WTC11 (cell line): Measurements from ENCODE around the gene AGPAT3.

ENCODE experiments used
- CREB1 ChIP-seq: sonication (generic); formaldehyde crosslinking; IDR thresholded peaks from 2 replicates; pipeline ENCODE4 v1.8.0; 2023; ENCODE audit warnings: mild to moderate bottlenecking, missing genetic modification reagents
- CTCF ChIP-seq: fragments of 200-600 bp; IDR thresholded peaks from 2 replicates; pipeline ENCODE4 v1.8.0; 2022; ENCODE audit warnings: antibody characterized with exemption
- ELF4 ChIP-seq: sonication (generic); formaldehyde crosslinking; IDR thresholded peaks from 2 replicates; pipeline ENCODE4 v1.8.1; 2022; ENCODE audit warnings: low read depth, mild to moderate bottlenecking, moderate library complexity, missing genetic modification reagents
- FOXJ3 ChIP-seq: sonication (generic); formaldehyde crosslinking; IDR thresholded peaks from 2 replicates; pipeline ENCODE4 v1.9.0; 2021; ENCODE audit warnings: missing genetic modification reagents, mild to moderate bottlenecking, borderline replicate concordance
- IRF1 ChIP-seq: sonication (generic); formaldehyde crosslinking; IDR thresholded peaks from 2 replicates; pipeline ENCODE4 v1.8.0; 2023; ENCODE audit warnings: missing genetic modification reagents
- JUN ChIP-seq: sonication (generic); formaldehyde crosslinking; IDR thresholded peaks from 2 replicates; pipeline ENCODE4 v1.8.0; 2023; ENCODE audit warnings: mild to moderate bottlenecking, missing genetic modification reagents
- MYBL2 ChIP-seq: sonication (generic); formaldehyde crosslinking; IDR thresholded peaks from 2 replicates; pipeline ENCODE4 v1.8.1; 2023; ENCODE audit warnings: mild to moderate bottlenecking, moderate library complexity, missing genetic modification reagents
- RELA ChIP-seq: sonication (generic); formaldehyde crosslinking; IDR thresholded peaks from 2 replicates; pipeline ENCODE4 v1.8.1; 2022; ENCODE audit warnings: missing genetic modification reagents, mild to moderate bottlenecking, borderline replicate concordance
- SP1 ChIP-seq: sonication (generic); formaldehyde crosslinking; conservative IDR thresholded peaks from 2 replicates; pipeline ENCODE4 v1.8.1; 2022; ENCODE audit warnings: missing genetic modification reagents
- ZNF219 ChIP-seq: sonication (generic); formaldehyde crosslinking; IDR thresholded peaks from 2 replicates; pipeline ENCODE4 v1.8.0; 2023; ENCODE audit warnings: missing genetic modification reagents, mild to moderate bottlenecking, borderline replicate concordance
- TF ChIP-seq, protein P1 (sequence below): sonication (generic); formaldehyde crosslinking; conservative IDR thresholded peaks from 2 replicates; pipeline ENCODE4 v1.8.1; 2023; ENCODE audit warnings: mild to moderate bottlenecking, low read depth, missing genetic modification reagents, moderate library complexity
- TF ChIP-seq, protein P2 (sequence below): fragments of 250-450 bp; sonication (Bioruptor Pico); IDR thresholded peaks from 2 replicates; pipeline ENCODE4 v1.9.0; 2021; ENCODE audit warnings: mild to moderate bottlenecking

DNA sequence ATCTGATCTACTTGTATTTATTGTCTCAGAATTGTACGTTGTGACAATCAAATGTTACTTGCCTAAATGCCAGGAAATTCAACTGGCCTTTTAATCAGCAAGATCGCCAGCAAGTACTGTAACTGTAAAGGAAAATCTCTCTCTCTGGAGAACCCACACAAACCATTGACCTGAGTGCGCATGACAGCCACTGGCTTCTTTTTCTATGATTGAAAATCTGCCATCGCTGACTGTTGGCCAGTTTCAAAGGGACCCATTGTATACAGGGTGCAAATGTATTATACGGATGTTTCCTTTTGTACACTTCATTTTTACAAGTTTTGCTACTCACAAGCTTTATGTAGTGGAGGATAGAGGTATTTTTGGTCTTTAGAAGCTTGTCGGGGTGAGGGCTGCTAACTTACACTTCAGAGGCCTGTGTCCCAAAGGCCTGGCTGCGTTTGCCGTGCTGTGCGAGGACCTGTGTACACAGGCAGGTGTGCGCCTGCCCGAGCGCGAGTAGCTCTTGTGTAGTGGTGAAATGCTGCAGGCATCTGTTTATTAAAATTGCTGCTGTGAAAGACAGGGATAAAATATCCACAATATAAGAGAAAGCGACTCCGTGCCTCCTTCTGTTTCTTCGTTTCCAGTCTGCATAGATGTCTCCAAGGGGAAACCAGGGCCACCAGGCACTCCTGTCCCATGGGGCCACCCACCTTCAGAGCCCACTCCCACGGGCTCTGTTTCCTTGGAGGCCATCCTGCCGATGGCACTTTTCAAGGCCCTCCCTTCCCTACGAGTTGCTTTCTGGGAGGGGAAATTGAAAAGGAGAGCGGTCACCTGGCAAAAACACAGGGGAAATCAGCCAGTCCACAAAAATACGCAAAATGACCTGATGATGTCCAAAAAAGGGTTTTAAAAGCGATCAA is 121.8 kb downstream of the AGPAT3 start:
- TF ChIP-seq SP1 (CRISPR knock-in tag) (no peak), CTCF (no peak), FOXJ3 (no peak), CREB1 (CRISPR knock-in tag) (no peak), ZNF219 (CRISPR knock-in tag) (no peak), JUN (CRISPR knock-in tag) (no peak), IRF1 (CRISPR knock-in tag) (no peak), RELA (CRISPR knock-in tag) (no peak), ELF4 (no peak), MYBL2 (CRISPR knock-in tag) (no peak)
- TF ChIP-seq, protein P1, sequence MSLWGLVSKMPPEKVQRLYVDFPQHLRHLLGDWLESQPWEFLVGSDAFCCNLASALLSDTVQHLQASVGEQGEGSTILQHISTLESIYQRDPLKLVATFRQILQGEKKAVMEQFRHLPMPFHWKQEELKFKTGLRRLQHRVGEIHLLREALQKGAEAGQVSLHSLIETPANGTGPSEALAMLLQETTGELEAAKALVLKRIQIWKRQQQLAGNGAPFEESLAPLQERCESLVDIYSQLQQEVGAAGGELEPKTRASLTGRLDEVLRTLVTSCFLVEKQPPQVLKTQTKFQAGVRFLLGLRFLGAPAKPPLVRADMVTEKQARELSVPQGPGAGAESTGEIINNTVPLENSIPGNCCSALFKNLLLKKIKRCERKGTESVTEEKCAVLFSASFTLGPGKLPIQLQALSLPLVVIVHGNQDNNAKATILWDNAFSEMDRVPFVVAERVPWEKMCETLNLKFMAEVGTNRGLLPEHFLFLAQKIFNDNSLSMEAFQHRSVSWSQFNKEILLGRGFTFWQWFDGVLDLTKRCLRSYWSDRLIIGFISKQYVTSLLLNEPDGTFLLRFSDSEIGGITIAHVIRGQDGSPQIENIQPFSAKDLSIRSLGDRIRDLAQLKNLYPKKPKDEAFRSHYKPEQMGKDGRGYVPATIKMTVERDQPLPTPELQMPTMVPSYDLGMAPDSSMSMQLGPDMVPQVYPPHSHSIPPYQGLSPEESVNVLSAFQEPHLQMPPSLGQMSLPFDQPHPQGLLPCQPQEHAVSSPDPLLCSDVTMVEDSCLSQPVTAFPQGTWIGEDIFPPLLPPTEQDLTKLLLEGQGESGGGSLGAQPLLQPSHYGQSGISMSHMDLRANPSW (CRISPR knock-in tag) = no peak
- TF ChIP-seq, protein P2, sequence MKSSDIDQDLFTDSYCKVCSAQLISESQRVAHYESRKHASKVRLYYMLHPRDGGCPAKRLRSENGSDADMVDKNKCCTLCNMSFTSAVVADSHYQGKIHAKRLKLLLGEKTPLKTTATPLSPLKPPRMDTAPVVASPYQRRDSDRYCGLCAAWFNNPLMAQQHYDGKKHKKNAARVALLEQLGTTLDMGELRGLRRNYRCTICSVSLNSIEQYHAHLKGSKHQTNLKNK (CRISPR knock-in tag) = no peak
